Cardiac muscle cell (in vitro differentiated cells and primary cell): ENCODE results near the gene SARS2. TPM values are rescaled to one million over a fixed set of nuclear protein-coding genes. Genes with fewer than 3 reads are reported as not detected.

Experiments used
- DNase-seq, 2 donors: peaks; one replicate each; pipeline versions ENCODE4 v3.0.0 to v3.0.0-alpha.2; 2010 to 2017; ENCODE audit warnings: low read depth in 1 of 2, low spot score in 1 of 2
- H3K27ac ChIP-seq: fragments of 200-600 bp; sonication (generic); 2 replicates; pipeline ENCODE4 v1.5.1; 2016
- H3K27me3 ChIP-seq: fragments of 200-600 bp; sonication (generic); 2 replicates; pipeline ENCODE4 v1.6.0; 2016; ENCODE audit warnings: control low read depth
- H3K36me3 ChIP-seq: fragments of 200-600 bp; sonication (generic); 2 replicates; pipeline ENCODE4 v1.5.1; 2016; ENCODE audit warnings: control low read depth
- H3K4me1 ChIP-seq: fragments of 200-600 bp; sonication (generic); 2 replicates; pipeline ENCODE4 v1.8.1; 2017; ENCODE audit warnings: low read depth, mild to moderate bottlenecking, mixed run types
- H3K4me3 ChIP-seq: fragments of 200-600 bp; sonication (generic); 2 replicates; pipeline ENCODE4 v1.5.1; 2016; ENCODE audit warnings: mild to moderate bottlenecking
- H3K9me3 ChIP-seq: fragments of 200-600 bp; sonication (generic); 2 replicates; pipeline ENCODE4 v1.5.1; 2017; ENCODE audit warnings: low read depth, mild to moderate bottlenecking, control low read depth
- polyA plus RNA-seq: library from polyadenylated mRNA; unstranded; fragments of >200 nt; fragmentation: Nextera tagmentation; extraction: Ambion mirVana; gene quantifications from 2 replicates; pipeline ENCODE4 v1.2.1, GENCODE V29; 2016
- total RNA-seq: library from RNA; depleted of rRNA; stranded (reverse); fragments of >200 nt; gene quantifications from 2 replicates; pipeline ENCODE4 v1.2.3, GENCODE V29; 2016
- TF ChIP-seq, protein P1 (sequence below): IDR thresholded peaks from 2 replicates; pipeline ENCODE4 v1.5.1; 2012; ENCODE audit warnings: low read depth, mild to moderate bottlenecking, low read length

SARS2 gene
- total and polyA plus RNA-seq, 2 experiments from 2014 or later = 43.0 to 52.3 TPM

DNA sequence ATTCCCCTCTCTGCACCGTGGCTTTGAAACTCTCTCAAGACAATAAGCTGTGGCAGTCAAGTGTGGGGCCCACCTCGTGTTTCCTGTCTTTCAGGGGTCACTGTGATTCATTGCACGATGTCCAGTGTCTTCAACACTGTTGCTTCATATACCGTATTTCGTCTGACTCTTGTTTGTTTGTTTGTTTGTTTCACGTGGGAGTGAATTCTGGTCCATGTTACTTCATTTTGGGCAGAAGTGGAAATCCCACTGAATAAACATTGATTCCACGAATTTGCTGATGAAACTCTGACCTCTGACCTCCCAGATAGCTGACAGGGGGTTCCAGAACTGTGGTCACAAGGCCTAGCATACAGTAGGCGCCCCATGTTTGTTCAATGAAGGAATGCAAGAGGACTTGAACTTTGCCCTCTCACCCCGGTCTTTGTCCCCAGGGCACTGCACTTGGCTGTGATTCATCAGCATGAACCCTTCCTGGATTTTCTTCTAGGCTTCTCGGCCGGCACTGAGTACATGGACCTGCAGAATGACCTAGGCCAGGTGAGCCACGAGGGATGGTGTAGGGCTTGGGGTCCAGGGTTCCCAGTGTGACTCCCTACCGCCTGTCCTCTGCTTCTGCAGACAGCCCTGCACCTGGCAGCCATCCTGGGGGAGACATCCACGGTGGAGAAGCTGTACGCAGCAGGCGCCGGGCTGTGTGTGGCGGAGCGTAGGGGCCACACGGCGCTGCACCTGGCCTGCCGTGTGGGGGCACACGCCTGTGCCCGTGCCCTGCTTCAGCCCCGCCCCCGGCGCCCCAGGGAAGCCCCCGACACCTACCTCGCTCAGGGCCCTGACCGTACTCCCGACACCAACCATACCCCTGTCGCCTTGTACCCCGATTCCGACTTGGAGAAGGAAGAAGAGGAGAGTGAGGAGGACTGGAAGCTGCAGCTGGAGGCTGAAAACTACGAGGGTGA, 25.7 kb downstream of the SARS2 start:
- H3K4me1 ChIP-seq = no peaks in the 10 kb centered on the region
- no peaks in the 10 kb centered on the region for H3K9me3 ChIP-seq
- H3K36me3 ChIP-seq = no peaks in the 10 kb centered on the region

DNA sequence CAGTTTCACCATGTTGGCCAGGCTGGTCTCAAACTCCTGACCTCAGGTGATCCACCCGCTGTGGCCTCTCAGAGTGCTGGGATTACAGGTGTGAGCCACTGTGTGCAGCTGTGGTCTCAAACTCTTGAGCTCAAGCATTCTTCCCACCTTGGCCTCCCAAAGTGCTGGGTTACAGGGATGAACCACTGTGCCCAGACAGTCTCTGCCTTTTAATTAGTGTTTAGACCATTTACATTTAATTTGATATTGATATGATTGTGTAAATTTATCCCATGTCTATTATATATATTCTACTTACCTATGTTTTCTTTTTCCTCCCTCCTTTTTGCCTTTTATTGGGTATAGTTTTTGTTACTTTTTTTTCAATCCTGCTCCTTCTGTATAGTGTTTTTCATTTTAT, 28.9 kb downstream of the SARS2 start:
- Histone ChIP-seq H3K36me3 (no peaks in the 10 kb centered on the region), H3K27me3 (peaks cover 17% of the 10 kb centered on the region), H3K9me3 (no peaks in the 10 kb centered on the region), H3K4me1 (no peaks in the 10 kb centered on the region), H3K27ac (no peak overlapping the region), H3K4me3 (no peak overlapping the region)
- DNase-seq = no peak
- TF ChIP-seq, protein P1, sequence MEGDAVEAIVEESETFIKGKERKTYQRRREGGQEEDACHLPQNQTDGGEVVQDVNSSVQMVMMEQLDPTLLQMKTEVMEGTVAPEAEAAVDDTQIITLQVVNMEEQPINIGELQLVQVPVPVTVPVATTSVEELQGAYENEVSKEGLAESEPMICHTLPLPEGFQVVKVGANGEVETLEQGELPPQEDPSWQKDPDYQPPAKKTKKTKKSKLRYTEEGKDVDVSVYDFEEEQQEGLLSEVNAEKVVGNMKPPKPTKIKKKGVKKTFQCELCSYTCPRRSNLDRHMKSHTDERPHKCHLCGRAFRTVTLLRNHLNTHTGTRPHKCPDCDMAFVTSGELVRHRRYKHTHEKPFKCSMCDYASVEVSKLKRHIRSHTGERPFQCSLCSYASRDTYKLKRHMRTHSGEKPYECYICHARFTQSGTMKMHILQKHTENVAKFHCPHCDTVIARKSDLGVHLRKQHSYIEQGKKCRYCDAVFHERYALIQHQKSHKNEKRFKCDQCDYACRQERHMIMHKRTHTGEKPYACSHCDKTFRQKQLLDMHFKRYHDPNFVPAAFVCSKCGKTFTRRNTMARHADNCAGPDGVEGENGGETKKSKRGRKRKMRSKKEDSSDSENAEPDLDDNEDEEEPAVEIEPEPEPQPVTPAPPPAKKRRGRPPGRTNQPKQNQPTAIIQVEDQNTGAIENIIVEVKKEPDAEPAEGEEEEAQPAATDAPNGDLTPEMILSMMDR = no peak

More for the DNA sequence above, 25.7 kb downstream of the SARS2 start:
- H3K27ac ChIP-seq = no peak overlapping the region
- H3K27me3 ChIP-seq = no peaks in the 10 kb centered on the region
- DNase-seq = no peak
- no peak overlapping the region for H3K4me3 ChIP-seq
- TF ChIP-seq, protein P1 = no peak

DNA sequence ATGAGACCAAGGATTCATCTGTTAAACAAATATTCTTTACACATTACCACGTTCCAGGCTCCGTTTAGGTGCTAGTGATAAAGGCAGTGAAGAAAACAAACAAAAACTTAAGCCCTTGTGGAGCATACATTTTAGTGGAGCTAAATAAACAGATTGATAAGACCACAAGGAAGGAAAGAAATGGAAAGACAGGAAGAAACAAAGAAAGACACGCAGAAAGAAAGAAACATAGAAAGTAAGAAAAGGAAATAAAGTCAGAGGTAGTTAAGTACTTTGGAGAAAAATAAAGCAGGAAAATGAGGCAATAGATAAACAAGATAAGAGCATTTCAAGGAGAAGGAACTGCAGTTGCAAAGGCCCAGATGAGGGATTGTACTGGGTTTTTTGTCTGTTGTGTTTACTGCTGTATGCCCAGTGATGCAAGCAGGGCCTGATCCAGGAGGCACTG, 29.8 kb downstream of the SARS2 start:
- no peaks in the 10 kb centered on the region for H3K4me1 ChIP-seq
- peak overlapping the region; percentile 89 for H3K27ac ChIP-seq

DNA sequence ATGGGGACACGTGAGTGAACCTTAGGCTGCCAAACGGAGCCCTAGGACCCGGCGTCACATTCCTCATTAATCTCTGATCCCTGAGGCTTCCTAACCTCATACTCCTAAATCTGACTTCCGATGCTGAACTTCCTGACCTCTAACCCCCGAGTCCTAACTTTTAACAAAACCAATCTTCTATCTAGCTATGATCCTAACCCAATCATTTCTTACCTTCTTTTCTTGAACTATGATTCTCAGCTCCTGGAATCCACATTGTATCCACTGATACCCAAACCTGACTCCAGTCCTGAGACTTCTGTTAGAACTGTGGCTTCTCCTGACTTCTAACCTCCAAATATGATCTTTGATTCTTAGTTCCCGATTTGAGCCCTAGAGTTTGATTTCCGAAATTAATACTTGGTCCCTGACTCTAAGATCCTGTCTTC, 30.3 kb downstream of the SARS2 start:
- peak overlapping the region; percentile 89 for H3K27ac ChIP-seq
- H3K36me3 ChIP-seq = no peaks in the 10 kb centered on the region
- H3K4me3 ChIP-seq = peak overlapping the region; percentile 62
- H3K9me3 ChIP-seq = no peaks in the 10 kb centered on the region
- no peak for DNase-seq
- H3K4me1 ChIP-seq = no peaks in the 10 kb centered on the region
- TF ChIP-seq, protein P1 = no peak
- H3K27me3 ChIP-seq = peaks cover 22% of the 10 kb centered on the region

More for the DNA sequence above, 29.8 kb downstream of the SARS2 start:
- Histone ChIP-seq H3K4me3 (peak overlapping the region; percentile 62), H3K27me3 (peaks cover 22% of the 10 kb centered on the region), H3K36me3 (no peaks in the 10 kb centered on the region), H3K9me3 (no peaks in the 10 kb centered on the region)
- peak in 1 of 2 donors; percentile 29 for DNase-seq
- TF ChIP-seq, protein P1 = no peak

DNA sequence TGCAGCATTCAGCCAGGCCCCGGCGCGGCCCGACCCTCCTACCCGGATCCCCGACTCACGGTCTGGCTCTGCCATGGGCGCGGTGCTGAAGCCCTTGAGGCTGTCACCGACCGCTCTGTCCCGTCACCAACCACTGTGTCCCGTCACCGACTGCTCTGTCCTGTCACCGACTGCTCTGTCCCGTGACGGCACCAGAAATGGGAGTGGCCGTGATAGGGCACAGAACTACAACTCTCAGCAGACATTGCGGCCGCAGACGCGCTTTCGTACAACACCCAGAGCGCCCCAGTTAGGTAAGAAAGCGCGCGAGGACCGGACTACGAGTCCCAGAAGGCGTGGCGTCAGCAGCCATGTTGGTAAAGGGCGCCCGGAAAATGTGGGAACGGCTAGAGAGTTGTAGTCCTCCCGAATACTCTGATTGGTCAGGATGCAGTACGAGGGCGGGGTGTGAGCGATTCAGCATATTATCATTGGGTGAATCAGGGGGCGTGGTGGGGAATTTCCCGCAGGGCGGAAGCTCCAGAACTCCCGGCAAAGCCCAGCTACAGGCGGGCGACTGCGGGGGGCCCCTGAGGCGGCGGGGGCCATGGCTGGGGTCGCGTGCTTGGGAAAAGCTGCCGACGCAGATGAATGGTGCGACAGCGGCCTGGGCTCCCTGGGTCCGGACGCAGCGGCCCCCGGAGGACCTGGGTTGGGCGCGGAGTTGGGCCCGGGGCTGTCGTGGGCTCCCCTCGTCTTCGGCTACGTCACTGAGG, 30.9 kb downstream of the SARS2 start, which contains the start of the genes NFKBIB and SIRT2:
NFKBIB (plus strand) TSS at position 523 of the 755 bp plus-strand sequence; CDS start at position 587, 64 bp downstream.
SIRT2 (minus strand) TSS at position 172 of the 755 bp plus-strand sequence; CDS start at position 75, 97 bp downstream.
- H3K27ac ChIP-seq = peak within 1 kb of the TSS; percentile 89
- no peaks in the 10 kb centered on the region for H3K36me3 ChIP-seq
- peaks cover 22% of the 10 kb centered on the region for H3K27me3 ChIP-seq
- H3K4me1 ChIP-seq = no peaks in the 10 kb centered on the region
- TF ChIP-seq, protein P1 = no peak
- peak within 1 kb of the TSS; percentile 62 for H3K4me3 ChIP-seq
- H3K9me3 ChIP-seq = no peaks in the 10 kb centered on the region
- DNase-seq = peak; percentile 100
